HG02973 (cell line): ENCODE measurements around the gene IGLON5.

Source experiments
- ATAC-seq: cut with Tn5 transposase; IDR thresholded peaks from one replicate; pipeline ENCODE4 v1.9.1; 2021; ENCODE audit warnings: moderate library complexity; ENCODE audit not compliant: unreplicated experiment

Gene IGLON5

GRCh38 chr19:51337861-51338562 is 26.6 kb downstream of the IGLON5 start:
- no peak for ATAC-seq

- peak; percentile 63 for ATAC-seq
Measured at GRCh38 chr19:51338563-51339312, 27.3 kb downstream of the IGLON5 start.

DNA sequence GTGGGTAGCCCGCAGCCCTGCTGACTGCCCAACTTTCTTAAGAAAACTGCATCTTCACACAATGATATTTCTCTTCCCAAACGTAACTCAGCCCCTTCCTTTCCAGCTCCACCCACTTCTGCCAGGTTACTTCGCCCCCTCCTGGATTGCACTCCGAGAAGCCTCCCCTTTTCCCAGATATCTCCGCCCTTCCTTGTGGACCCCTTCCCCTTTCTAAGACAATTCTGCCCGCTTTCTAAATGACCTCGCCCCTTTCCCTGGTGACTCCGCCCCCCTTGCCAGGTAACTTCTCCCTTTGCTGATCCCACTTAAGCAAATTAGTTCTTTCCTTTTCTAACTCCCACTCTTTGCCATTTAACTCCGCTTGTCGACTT is 27.9 kb downstream of the IGLON5 start:
- peak; percentile 1 for ATAC-seq

GRCh38 chr19:51339687-51340656 is 28.5 kb downstream of the IGLON5 start:
- ATAC-seq, result peak; percentile 39

DNA sequence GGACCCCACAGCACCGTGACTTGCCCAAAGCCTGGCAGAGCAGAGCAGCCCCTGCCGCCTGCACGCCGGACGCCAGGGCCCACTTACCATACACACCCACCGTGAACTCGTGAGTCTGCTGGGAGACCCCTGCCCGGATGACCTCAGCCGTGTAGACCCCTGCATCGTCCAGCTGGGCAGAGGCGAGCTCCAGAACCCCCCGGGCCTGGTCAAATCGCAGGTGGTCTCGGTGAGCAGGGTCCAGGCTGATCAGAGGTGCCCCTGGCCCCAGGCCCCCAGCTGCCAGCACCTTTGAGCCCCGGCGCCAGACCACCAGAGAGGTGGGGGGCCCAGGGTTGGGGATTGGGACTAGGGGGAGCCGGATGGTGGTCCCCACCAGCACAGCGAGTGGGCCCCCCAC is 29.6 kb downstream of the IGLON5 start:
- no peak for ATAC-seq

- no peak for ATAC-seq
Measured at GRCh38 chr19:51341976-51342580, 30.6 kb downstream of the IGLON5 start, which contains the start of gene VSIG10L. VSIG10L (minus strand) TSS chr19:51342139; CDS start chr19:51342124, 15 bp downstream.

DNA sequence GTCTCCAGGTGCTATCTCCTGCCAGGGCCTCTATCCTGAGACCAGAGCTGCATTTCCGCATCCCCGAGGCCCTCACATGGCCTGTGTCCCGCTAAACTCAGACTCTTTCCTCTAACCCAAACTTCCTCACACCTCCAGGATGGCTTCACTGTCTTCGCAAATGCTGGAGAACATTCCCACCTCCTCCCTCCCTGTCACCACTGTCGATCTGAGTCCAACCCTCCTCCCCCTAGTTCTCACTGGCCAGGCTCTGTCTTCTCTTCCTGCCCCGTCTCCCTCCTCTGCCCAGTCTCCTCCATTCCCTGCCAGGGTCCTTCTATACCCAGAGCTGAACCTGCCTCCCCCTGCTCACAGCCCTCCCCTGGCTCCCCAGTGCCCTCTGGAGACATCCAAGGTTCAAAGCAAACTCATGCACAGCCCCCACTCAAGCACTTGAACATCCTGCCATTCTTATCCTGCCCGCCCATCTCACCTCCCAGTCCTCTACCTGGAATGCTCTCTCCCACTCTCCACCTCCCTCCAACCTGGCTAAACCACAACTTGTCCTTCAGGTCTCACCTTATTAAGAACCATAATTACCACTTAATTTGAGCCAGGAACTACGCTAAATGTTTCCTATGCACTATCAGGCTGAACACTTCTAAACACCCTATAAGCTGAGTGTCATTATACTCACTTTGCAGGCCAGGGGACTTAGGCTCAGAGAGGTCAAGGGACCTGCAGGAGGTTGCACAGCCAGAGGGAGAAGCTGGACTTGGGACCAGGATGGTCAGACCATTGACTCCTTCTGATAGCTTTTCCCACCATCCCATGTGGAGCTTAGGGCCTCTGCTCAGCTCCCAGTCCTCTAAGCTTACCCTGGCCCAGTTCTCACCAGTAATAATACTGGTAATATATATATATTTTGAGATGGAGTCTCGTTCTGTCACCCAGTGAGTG is 31.5 kb downstream of the IGLON5 start:
- ATAC-seq, result no peak

- no peak for ATAC-seq
Measured at GRCh38 chr19:51345076-51345620, 33.7 kb downstream of the IGLON5 start.

GRCh38 chr19:51346742-51347141 is 35.3 kb downstream of the IGLON5 start:
- ATAC-seq, result no peak

DNA sequence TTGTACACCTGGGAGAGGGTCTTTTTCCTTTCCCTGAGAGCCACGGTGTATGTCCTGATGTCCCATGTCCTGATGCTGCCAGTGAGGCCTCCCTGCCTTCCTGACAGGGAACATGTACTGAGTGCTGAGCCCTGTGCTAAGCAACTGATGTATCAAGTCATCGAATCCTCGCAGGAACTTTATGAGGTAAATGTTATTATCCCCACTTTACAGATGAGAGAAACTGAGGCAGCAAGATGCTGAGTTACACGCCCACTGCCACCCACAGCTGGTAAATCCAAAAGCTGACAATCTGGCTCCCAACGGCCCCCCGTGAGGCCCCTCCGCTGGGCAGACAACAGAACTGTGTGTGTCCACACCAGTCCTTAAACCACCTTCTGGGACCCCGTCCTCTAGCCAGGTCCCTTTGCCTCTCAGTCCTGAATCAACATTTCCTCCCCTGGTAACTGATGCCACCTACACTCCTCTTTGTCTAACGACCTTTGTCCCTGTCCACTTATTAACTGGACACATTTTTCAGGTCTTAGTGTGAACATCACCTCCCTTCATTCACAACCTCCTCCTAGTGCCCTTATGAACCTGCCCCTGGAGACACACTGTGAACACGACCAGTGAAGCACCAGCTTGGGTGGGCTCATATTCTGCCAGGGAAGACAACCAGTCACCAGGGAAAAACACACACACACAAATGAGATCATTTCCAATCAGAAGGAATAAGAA is 35.9 kb downstream of the IGLON5 start:
- ATAC-seq, result no peak

DNA sequence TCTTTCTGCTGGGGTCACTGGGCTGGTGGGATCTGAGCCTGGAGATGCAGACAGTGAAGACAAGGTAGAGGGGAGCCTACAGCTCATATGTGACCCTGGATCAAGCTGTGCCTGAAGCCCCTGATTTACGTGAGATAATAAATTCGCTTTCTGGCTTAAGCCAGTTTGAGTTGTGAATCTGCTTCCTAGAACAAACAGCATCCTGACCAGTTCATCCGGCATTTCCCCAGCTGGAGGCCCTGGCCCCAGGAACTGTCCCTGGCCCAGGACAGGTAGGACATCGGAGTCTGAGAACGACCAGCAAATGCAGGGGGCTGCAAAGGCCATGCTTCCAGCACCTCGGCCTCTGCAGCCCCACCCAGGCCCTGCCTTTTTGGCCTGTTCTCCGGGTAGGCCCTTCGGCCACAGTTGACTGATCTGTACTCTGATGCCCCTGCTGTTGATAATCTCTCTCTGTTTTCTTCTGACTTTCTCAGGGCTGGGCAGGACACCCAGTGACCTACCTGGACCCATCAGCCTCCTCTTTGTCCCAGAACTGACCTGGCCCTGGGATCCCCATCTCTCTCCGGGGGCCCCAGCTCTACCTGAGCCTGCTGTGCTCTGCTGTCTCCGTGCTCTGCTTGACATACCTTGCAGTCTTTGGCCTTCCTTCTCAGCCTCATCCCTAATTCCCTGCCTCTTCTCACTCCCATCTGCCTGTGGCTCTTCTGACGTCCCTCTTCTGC is 40.0 kb downstream of the IGLON5 start:
- ATAC-seq, result no peak

- no peak for ATAC-seq
Measured at GRCh38 chr19:51352783-51353360, 41.4 kb downstream of the IGLON5 start.

GRCh38 chr19:51354103-51354741 is 42.8 kb downstream of the IGLON5 start:
- no peak for ATAC-seq

DNA sequence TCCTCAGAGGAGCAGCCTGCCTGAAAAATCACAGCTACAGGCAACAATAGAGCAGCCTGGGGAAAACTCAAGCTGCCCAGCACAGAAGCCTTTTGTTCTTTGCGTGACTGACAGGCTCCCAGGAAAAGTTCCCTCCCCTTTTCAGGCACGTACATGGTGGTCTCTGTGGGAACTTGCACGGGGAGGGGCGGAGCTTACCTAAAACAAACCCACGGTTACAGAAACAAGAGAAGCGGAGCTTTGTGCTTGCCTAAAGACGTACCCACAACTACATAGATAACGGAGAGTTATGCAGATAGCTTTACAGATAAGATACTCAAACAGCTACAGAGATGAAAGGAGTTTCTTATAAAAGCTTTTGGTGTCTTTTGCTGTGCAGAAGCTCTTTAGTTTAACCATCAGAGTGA is 43.3 kb downstream of the IGLON5 start:
- no peak for ATAC-seq

GRCh38 chr19:51356159-51356801 is 44.8 kb downstream of the IGLON5 start:
- no peak for ATAC-seq

- no peak for ATAC-seq
Measured at GRCh38 chr19:51357952-51358351, 46.5 kb downstream of the IGLON5 start.

GRCh38 chr19:51359294-51359693 is 47.9 kb downstream of the IGLON5 start:
- no peak for ATAC-seq
